ENCODE data around the gene CERS5.

The CERS5 gene

GRCh38 chr12:50102131-50102531 lies 65.0 kb downstream of the CERS5 start:
- H2AFZ ChIP-seq (ENCODE audit: insufficient read depth, low read length, poor library complexity), result no peak overlapping the region
- no peaks in the 10 kb centered on the region for H3K9me3 ChIP-seq (ENCODE audit: insufficient read depth, low read depth, low read length)
- no peak overlapping the region for H3K23ac ChIP-seq (ENCODE audit: low read length)
- no peak overlapping the region for H4K91ac ChIP-seq (ENCODE audit: low read depth, low read length)
- H3K27me3 ChIP-seq (ENCODE audit: insufficient read depth, low read length), result no peaks in the 10 kb centered on the region
- H3K79me2 ChIP-seq (ENCODE audit: control insufficient read depth, insufficient read depth, low read length, poor library complexity), result no peaks in the 10 kb centered on the region
- no peaks in the 10 kb centered on the region for H3K4me1 ChIP-seq (ENCODE audit: control insufficient read depth in 1 of 2, insufficient read depth in 2 of 2, low read length in 2 of 2)
- no peak overlapping the region for H3K4me2 ChIP-seq (ENCODE audit: low read length)
- H4K8ac ChIP-seq (ENCODE audit: low read depth, low read length), result no peak overlapping the region
- no peaks in the 10 kb centered on the region for H3K79me1 ChIP-seq (ENCODE audit: low read length)
- H3K14ac ChIP-seq (ENCODE audit: low read length), result no peak overlapping the region
- WGBS (ENCODE audit: extremely low coverage, insufficient coverage, insufficient read length), result no CpG with 5 or more reads among the region's 2 CpGs
- H3K27ac ChIP-seq (ENCODE audit: low read depth, low read length), result no peak overlapping the region
- no peak overlapping the region for H2BK12ac ChIP-seq (ENCODE audit: low read length)
- no peak overlapping the region for H3K4ac ChIP-seq (ENCODE audit: low read depth, low read length)
- no peak overlapping the region for H3K9ac ChIP-seq (ENCODE audit: low read length)
- H3K4me3 ChIP-seq (ENCODE audit: low read depth, low read length), result no peak overlapping the region
- no peak for DNase-seq
- H2AK5ac ChIP-seq (ENCODE audit: low read length), result no peak overlapping the region
- no peak overlapping the region for H4K12ac ChIP-seq (ENCODE audit: low read depth, low read length)
- no peak overlapping the region for H3K18ac ChIP-seq (ENCODE audit: low read length)
- H2BK5ac ChIP-seq (ENCODE audit: low read depth, low read length, poor library complexity), result no peak overlapping the region
- H2BK120ac ChIP-seq (ENCODE audit: insufficient read depth, low read length, poor library complexity), result no peak overlapping the region
- peaks cover 26 to 32% of the 10 kb centered on the region in 2 experiments for H3K36me3 ChIP-seq (ENCODE audit: control insufficient read depth in 1 of 2, insufficient read depth in 2 of 2, low read length in 2 of 2)

DNA sequence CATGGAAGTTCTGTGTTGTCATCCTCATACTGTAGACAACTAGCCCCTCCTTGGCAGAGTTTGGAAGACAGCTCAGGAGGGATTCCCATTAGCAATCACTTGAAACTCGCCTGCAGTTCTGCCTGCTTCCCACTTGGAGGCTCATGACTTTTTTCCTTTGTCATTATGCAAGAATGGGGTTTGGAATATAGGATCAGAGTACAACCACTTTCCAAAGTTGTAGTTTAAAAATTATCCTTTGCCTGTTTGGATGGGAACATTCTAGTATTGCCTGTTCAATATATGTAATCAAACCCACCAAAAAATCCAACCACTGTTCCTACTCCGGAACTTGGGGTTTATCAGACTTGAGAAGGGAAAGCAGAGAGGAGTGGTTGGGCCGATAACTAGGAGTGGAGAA lies 65.5 kb downstream of the CERS5 start:
- H2BK120ac ChIP-seq (ENCODE audit: insufficient read depth, low read length, poor library complexity), result no peak overlapping the region

GRCh38 chr12:50100561-50100960 lies 66.6 kb downstream of the CERS5 start:
- Histone ChIP-seq H3K79me2 (ENCODE audit: control insufficient read depth, insufficient read depth, low read length, poor library complexity) (no peaks in the 10 kb centered on the region), H3K4me3 (ENCODE audit: low read depth, low read length) (no peak overlapping the region), H3K9me3 (ENCODE audit: insufficient read depth, low read depth, low read length) (no peaks in the 10 kb centered on the region), H3K36me3 (ENCODE audit: control insufficient read depth in 1 of 2, insufficient read depth in 2 of 2, low read length in 2 of 2) (peaks cover 32 to 48% of the 10 kb centered on the region in 2 experiments), H3K18ac (ENCODE audit: low read length) (no peak overlapping the region), H3K4ac (ENCODE audit: low read depth, low read length) (no peak overlapping the region), H3K14ac (ENCODE audit: low read length) (no peak overlapping the region), H3K27me3 (ENCODE audit: insufficient read depth, low read length) (no peaks in the 10 kb centered on the region), H3K79me1 (ENCODE audit: low read length) (no peaks in the 10 kb centered on the region), H4K91ac (ENCODE audit: low read depth, low read length) (no peak overlapping the region), H2BK5ac (ENCODE audit: low read depth, low read length, poor library complexity) (no peak overlapping the region), H3K4me1 (ENCODE audit: control insufficient read depth in 1 of 2, insufficient read depth in 2 of 2, low read length in 2 of 2) (no peaks in the 10 kb centered on the region), H4K8ac (ENCODE audit: low read depth, low read length) (no peak overlapping the region), H3K9ac (ENCODE audit: low read length) (no peak overlapping the region), H2AFZ (ENCODE audit: insufficient read depth, low read length, poor library complexity) (no peak overlapping the region), H3K27ac (ENCODE audit: low read depth, low read length) (no peak overlapping the region), H3K4me2 (ENCODE audit: low read length) (no peak overlapping the region), H2AK5ac (ENCODE audit: low read length) (no peak overlapping the region), H3K23ac (ENCODE audit: low read length) (no peak overlapping the region), H4K12ac (ENCODE audit: low read depth, low read length) (no peak overlapping the region), H2BK12ac (ENCODE audit: low read length) (no peak overlapping the region), H2BK120ac (ENCODE audit: insufficient read depth, low read length, poor library complexity) (no peak overlapping the region)
- no peak for DNase-seq
- no CpG with 5 or more reads among the region's 3 CpGs for WGBS (ENCODE audit: extremely low coverage, insufficient coverage, insufficient read length)

More for the DNA sequence above, 65.5 kb downstream of the CERS5 start:
- H3K9me3 ChIP-seq (ENCODE audit: insufficient read depth, low read depth, low read length), result no peaks in the 10 kb centered on the region
- H2BK5ac ChIP-seq (ENCODE audit: low read depth, low read length, poor library complexity), result no peak overlapping the region
- H3K27me3 ChIP-seq (ENCODE audit: insufficient read depth, low read length), result no peaks in the 10 kb centered on the region
- no peak overlapping the region for H4K8ac ChIP-seq (ENCODE audit: low read depth, low read length)
- no peak overlapping the region for H2AK5ac ChIP-seq (ENCODE audit: low read length)
- peak; percentile 9 to 55 for DNase-seq
- H2AFZ ChIP-seq (ENCODE audit: insufficient read depth, low read length, poor library complexity), result no peak overlapping the region
- H3K36me3 ChIP-seq (ENCODE audit: control insufficient read depth in 1 of 2, insufficient read depth in 2 of 2, low read length in 2 of 2), result peaks cover 29 to 37% of the 10 kb centered on the region in 2 experiments
- no peak overlapping the region for H3K4ac ChIP-seq (ENCODE audit: low read depth, low read length)
- no peak overlapping the region for H3K18ac ChIP-seq (ENCODE audit: low read length)
- H3K79me2 ChIP-seq (ENCODE audit: control insufficient read depth, insufficient read depth, low read length, poor library complexity), result no peaks in the 10 kb centered on the region
- H3K23ac ChIP-seq (ENCODE audit: low read length), result no peak overlapping the region
- no peak overlapping the region for H2BK12ac ChIP-seq (ENCODE audit: low read length)
- H3K79me1 ChIP-seq (ENCODE audit: low read length), result no peaks in the 10 kb centered on the region
- no peak overlapping the region for H4K12ac ChIP-seq (ENCODE audit: low read depth, low read length)
- no peak overlapping the region for H3K14ac ChIP-seq (ENCODE audit: low read length)
- no peak overlapping the region for H3K9ac ChIP-seq (ENCODE audit: low read length)
- H3K4me1 ChIP-seq (ENCODE audit: control insufficient read depth in 1 of 2, insufficient read depth in 2 of 2, low read length in 2 of 2), result no peaks in the 10 kb centered on the region
- H4K91ac ChIP-seq (ENCODE audit: low read depth, low read length), result no peak overlapping the region
- no CpG with 5 or more reads among the region's 3 CpGs for WGBS (ENCODE audit: extremely low coverage, insufficient coverage, insufficient read length)
- no peak overlapping the region for H3K4me3 ChIP-seq (ENCODE audit: low read depth, low read length)
- H3K27ac ChIP-seq (ENCODE audit: low read depth, low read length), result no peak overlapping the region
- H3K4me2 ChIP-seq (ENCODE audit: low read length), result no peak overlapping the region

DNA sequence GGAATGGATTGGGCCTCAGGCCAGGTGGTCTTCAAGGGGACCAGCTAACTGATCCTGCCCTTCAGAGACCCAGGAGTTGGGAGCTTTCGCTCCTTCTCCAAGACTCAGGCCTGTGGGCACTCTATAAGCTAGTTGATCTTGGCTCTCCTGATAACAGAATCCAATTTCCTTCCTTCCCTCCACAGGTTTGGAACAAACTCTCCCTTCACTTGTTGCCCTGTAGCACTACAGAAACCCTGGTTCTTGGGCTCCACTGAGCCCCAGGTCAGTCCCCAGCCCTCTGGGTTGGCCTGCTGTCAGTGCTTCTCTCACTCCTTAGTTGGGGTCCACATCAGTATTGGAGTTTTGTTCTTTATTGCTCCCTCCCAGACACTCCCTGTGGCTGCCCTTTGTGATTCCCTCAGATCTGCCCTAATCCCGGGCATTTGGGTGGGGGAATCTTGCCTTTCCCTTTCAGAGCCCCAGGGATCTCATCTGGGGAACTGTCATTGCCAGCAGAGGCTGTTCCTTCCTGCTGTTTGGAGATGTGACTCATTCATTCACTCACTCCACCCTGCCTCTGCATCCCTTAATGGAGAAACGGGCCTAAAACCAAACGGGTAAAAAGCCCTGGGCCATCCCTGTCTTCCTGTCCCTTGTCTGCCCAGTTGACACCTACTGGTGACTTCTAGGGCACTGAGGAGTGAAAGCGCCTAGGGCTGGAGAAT lies 67.7 kb downstream of the CERS5 start:
- Histone ChIP-seq H2BK5ac (ENCODE audit: low read depth, low read length, poor library complexity) (no peak overlapping the region), H3K36me3 (ENCODE audit: control insufficient read depth in 1 of 2, insufficient read depth in 2 of 2, low read length in 2 of 2) (peaks cover 38 to 57% of the 10 kb centered on the region in 2 experiments), H2BK12ac (ENCODE audit: low read length) (no peak overlapping the region), H3K9ac (ENCODE audit: low read length) (no peak overlapping the region), H3K79me1 (ENCODE audit: low read length) (no peaks in the 10 kb centered on the region), H3K9me3 (ENCODE audit: insufficient read depth, low read depth, low read length) (no peaks in the 10 kb centered on the region), H2AFZ (ENCODE audit: insufficient read depth, low read length, poor library complexity) (no peak overlapping the region), H3K23ac (ENCODE audit: low read length) (no peak overlapping the region), H3K27me3 (ENCODE audit: insufficient read depth, low read length) (no peaks in the 10 kb centered on the region), H3K27ac (ENCODE audit: low read depth, low read length) (no peak overlapping the region), H3K4ac (ENCODE audit: low read depth, low read length) (no peak overlapping the region), H4K12ac (ENCODE audit: low read depth, low read length) (no peak overlapping the region), H3K4me1 (ENCODE audit: control insufficient read depth in 1 of 2, insufficient read depth in 2 of 2, low read length in 2 of 2) (no peaks in the 10 kb centered on the region), H3K79me2 (ENCODE audit: control insufficient read depth, insufficient read depth, low read length, poor library complexity) (no peaks in the 10 kb centered on the region), H2BK120ac (ENCODE audit: insufficient read depth, low read length, poor library complexity) (no peak overlapping the region), H3K4me3 (ENCODE audit: low read depth, low read length) (no peak overlapping the region), H3K4me2 (ENCODE audit: low read length) (no peak overlapping the region), H3K18ac (ENCODE audit: low read length) (no peak overlapping the region), H2AK5ac (ENCODE audit: low read length) (no peak overlapping the region), H3K14ac (ENCODE audit: low read length) (no peak overlapping the region), H4K8ac (ENCODE audit: low read depth, low read length) (no peak overlapping the region), H4K91ac (ENCODE audit: low read depth, low read length) (no peak overlapping the region)
- no peak for DNase-seq
- whole genome bisulfite sequencing (ENCODE audit: extremely low coverage, insufficient coverage, insufficient read length), result no CpG with 5 or more reads among the region's 5 CpGs
